ENCODE results near the gene GSTO1.
"Not testable (repeated sequence)": the region's sequence is repeated elsewhere in the genome, so short reads cannot be mapped to it uniquely, and the experiment has no call there.

Gene GSTO1

DNA sequence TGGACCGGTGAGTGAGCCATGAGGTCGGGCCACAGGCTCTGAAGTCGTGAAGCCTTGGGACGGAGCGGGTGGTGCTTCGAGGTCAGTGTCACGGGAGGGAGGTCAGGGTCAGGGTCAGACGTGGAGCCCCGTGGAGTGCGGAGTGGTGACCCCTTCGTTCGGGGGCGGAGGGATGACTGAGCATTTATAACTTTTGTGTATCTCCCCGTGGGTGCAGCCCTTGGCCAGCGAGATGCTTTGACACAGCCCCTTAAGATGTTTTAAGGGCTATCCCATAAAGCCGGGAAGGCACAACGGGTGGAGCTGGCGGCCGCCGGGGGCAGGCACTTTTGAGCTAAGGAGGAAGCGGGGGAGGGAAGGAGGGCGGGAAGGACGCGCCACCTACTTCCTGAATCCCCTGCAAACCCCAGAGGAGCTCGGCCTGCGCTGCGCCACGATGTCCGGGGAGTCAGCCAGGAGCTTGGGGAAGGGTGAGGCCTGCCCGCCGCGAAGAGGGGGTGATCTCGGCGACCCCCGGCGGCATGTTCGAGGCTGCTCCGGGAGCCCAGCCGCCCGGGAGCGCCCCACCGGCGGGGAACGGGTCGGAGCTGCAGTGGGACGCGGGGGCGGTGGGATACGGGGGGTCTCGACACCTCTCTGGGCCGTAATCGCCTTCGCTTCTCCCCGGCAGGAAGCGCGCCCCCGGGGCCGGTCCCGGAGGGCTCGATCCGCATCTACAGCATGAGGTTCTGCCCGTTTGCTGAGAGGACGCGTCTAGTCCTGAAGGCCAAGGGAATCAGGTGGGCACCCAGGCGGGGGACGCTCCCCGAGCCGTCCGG is at the start of gene GSTO1:
Gene GSTO1, plus strand, starts transcription at position 400 of the 818 bp plus-strand sequence. Its CDS starts 37 bp downstream, at position 437.
- DNase-seq = peak; percentile 72 to 81

DNA sequence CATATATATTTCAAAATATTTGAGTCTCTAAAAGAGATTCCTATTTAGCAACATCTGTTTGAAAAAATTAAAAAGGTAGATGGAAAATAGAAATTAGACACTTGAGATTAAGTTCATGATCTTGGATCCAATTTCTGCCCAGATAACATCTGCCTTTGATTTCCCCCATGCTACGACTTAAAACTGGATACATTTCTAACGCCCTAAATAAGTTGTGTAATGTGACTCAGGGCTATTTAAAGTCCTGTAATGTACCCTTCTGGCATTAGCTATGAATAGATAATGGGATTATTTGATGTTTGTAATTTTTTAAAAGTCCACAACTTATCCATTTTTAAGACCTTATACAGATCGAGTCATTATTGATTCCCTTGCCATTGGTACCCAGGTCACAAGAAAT is 46.0 kb upstream of the GSTO1 start:
- DNase-seq = no peak

DNA sequence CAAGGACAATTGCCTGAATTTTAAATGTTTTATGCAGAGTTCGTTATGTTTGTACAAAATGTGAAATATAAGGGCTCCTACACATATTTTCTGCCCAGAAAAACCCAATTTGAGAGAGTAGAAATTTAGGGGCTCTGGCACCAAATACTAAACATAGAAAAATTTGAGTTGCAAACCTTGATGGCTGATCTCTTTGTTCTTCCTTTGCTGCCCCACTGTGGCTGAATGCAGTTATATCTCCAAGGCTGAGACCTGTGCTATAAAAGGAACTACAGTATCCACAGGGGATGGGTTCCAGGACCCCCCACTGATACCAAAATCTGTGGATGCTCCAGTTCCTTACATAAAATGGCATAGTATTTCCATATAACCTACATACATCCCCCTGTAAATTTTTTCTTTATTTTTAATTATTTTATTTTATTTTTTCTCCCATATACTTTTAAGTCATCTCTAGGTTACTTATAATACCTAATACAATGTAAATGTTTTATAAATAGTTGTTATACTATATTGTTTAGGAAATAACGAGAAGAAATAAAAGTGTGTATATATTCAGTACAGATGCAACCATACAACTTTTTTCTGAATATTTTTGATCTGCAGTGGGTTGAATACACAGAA is 45.0 kb upstream of the GSTO1 start:
- DNase-seq = peak; percentile 44 to 45

DNA sequence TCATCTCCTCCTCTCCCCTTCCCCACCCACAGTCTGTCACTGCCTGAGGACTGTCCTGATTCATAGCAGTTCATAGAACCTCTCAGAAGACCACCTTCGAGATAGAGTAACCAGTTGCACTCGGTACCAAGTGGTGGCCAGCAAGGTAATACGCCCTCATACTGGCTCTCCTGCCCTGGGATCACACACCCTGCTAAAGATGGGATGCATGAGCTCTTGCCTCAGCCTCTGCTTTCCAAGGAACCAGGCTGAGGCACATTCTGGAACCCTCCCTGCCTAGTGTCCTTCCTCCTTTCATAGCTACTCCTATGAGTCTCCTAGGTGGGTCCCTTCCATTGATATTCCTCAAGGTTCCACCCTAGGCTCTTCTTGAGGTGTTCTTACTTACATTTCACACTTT is 38.1 kb upstream of the GSTO1 start:
- no peak for DNase-seq

DNA sequence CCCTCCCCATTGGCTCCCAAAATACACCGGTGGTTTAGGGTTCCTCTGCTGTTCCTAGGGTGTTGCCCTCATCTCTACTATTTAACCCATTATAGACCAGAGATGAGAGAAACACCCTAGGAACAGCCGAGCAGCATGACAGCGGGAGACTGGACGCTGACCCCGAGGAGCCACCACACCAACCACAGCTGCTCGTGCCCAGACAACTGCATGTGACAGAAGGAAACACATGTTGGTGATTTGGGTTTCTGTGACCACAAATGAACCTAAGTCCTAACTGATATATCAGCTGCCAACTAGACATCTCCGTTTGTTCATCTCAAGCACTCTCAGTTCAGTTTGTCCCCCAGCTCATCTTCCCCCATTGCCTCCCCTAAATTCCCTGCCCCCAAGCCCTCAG is 35.9 kb upstream of the GSTO1 start:
- DNase-seq = peak; percentile 57 to 69

DNA sequence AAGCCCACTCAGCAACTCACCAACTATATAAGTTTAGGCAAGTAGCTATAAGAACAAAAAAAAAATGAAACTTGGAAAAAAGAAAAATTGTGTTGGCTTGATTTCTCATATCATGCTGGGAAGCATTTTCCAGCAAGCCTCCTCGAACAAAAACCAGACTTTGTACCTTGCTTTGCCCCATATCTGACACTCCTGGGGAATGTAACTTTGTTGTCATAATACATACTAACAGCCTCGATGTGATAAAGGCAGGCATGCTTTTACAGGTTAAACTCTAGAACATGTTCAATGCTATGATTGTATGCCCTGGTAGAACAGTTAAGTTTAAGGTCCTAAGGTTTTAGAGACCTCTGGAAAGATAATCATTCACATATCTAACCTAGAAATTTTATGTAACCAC is 34.2 kb upstream of the GSTO1 start:
- no peak for DNase-seq

DNA sequence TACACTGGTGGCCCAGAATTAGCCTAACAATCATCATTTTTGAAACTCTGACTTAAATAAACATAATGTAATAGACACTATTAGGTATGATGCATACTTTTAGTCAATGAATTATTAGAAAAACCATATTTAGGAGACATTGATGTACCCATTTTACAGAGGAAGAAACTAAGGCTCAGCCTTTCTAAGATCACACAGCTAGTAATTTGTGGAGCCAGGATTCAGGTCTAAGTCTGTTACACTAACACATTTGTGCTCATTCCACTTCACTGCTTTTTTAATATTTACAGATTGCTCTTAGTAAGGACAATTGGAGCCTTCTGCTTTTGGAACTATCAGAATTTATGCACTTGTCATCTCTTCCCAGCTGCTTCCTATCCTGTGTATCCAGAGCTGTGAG is 31.4 kb upstream of the GSTO1 start:
- DNase-seq = no peak

DNA sequence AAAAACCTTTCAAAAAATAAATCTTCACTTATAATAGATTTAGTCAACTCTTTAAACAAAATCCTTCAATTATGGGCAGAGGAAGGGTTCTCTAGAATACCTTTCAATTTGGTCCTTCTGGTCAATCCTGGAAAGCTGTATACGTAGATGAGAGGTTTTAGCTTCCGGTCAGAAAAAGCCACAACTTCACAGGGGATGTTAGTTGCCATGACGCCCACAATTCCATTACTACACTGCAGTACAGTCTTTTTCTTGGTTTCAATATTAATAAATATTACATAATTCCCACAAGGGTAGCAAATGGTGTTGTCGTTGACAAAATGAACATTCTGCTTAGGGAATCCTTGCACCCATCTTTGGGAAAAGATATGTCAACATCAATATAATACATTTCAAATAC is 24.2 kb upstream of the GSTO1 start:
- peak in 1 of 2 experiments; percentile 9 for DNase-seq

DNA sequence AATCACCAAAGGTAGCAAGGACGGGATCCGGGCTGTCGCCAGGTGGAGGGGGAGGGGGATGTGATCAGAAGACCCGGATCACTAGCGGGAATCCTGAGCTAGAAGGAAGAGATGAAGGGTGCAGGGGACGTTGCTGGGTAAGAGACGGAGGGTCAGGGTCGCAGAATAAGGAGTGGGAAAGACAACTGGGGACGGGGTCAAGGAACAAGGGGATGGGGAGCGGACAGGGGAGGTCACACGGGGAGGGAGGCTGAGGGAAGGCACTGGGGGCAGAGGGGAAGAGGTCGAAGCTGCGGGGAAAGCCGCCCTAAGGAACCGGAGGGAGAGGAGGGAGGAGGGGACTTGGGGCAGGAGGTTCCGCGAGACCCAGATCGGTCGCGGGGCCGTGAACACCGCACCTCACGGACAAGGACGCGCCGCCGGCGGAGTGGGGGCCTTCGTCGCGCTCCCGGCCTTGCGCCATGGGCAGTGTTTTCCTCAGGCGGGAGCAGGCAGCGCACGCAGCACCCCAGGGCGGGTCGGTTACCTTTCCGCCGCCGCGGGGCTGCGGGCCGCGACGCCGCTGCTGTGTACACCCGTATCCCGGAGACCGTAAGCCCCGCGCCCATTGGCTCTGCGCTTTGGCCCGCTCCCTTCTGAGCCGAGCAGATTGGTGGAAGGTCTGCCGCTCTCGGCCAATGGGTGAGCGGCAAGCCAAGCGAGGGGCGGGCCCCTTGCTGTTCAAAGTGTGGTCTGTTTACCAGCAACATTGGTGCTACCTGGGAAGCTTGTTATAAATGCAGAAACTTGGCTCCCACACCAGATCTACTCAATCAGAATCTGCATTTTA is 22.7 kb upstream of the GSTO1 start, which contains the start of gene CFAP43:
Gene CFAP43, minus strand, starts transcription at position 581 of the 829 bp plus-strand sequence. Its CDS starts 118 bp downstream, at position 463.
- peak; percentile 88 to 90 for DNase-seq

DNA sequence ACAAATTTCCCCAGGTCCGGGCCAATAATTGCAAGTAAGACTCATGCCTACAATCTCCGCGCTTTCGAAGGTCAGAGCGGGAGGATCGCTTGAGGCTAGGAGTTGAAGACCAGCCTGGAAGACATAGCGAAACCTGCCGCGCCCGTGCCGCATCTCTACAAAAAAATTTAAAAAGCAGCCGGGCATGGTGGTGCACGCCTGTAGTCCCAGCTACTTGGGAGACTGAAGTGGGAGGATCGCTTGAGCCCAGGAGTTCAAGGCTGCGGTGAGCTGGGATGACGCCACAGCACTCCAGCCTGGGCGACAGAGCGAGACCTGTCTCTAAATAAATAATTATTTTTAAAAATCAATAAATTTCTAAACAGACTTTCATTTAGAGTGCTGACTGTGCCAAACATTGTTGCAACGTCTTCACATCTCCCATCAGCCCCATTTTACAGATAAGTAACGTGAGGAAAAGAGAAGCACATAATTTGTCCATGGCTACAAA is 22.0 kb upstream of the GSTO1 start:
- DNase-seq = no peak

DNA sequence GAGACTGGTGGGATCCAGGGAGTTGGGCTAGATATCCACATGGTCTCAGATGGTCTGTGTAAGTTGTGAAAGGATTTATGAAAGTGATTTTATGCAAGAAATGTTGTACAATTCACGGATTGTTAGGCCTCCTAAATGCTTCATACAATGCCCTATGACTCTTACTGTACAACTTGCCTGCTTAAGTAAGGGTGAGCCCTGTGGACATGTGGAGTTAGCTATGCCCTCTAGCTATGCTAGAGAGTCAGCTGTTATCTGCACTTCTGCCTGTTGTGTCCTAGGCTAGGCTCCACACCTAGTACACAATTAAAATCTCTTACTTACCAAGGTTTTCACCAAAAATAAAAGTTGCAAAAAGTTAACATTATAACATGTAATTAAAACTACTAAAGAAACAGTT is 20.9 kb upstream of the GSTO1 start:
- DNase-seq = no peak

DNA sequence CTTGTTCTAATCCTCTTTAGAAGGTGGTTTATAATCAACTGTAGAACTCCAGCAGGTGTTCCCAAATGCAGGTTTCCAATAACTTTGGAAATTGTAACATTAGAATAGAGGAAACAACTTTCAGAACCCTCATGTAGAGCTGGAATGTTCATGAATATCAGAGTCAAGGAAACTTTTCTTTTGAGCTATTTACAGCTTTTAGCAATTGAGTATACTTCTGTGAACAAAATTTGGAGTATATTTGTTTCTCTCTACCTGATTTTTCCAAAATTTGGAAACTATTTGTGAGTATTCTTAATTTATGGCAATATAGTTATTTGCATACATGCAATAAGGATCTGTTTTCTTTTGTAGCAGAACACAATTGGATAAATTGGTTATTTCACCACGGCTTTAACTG is 19.8 kb upstream of the GSTO1 start:
- DNase-seq = no peak

DNA sequence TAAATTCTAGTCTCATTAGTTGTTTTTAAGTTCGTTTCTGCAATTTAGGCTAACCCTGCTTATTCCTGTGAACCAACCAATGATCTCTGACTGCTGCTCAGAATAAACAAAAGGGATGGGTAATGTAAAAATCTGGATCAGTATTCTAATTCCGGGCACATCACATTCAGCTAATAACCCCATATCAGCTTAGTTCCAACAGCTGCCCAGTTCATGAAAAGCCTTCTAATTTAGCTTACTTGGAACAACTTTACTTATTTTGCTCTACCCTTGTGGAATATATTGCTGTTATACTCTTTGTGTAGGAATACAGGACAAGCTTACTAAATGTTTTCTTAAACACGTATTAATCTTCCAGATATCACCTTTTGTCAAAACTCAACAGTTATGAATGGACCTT is 18.9 kb upstream of the GSTO1 start:
- DNase-seq = no peak

DNA sequence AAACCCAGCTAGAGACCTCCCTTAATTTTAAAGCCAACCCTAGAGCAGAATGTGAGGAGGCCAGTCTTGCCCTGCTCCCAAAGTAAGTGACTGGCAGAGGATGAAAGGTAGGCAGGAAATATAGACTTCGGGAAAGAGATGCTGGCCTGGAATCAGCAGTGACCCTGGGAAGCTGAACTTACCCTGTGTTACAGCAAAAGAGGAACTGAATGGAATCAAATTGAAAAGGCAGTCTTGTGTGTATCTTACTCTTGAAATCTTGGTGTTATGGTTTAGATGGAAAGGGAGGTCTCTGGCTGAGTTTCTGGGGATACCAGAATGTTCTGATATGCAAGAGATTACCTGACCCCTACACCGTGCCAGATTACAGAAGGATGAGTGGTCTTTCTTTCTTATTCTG is 14.6 kb upstream of the GSTO1 start:
- DNase-seq = no peak

DNA sequence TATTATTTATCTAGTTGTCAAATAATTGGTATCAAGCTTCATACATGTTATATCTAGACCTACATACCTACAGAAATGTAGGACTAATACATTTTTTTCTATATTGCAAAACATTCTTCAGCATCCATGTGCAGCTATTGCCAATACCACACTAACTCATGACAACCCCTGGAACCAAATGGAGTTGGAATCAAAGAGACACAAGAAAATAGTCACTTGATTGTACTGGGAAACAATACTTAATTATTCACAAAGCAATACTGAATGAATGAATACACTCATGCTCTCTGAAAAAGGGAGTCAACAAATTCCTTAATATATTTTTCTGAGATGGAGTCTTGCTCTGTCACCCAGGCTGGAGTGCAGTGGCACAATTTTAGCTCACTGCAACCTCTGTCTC is 12.1 kb upstream of the GSTO1 start:
- no peak for DNase-seq

DNA sequence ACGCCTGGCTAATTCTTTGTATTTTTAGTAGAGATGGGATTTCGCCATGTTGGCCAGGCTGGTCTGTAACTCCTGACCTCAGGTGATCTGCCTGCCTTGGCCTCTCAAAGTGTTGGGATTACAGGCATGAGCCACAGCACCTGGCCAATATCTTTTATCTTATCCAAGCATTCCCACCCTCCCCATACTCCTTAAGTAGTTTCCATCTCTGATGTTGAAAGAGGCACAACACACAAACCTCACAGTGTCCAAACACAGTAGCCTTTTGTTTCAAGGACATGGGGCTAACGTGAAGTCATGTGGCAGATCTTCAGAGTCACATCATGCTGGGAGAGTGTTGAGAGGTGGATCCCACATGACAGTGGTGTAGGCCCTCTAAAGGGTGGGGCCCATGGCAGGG is 11.7 kb upstream of the GSTO1 start:
- not testable (repeated sequence) for DNase-seq

DNA sequence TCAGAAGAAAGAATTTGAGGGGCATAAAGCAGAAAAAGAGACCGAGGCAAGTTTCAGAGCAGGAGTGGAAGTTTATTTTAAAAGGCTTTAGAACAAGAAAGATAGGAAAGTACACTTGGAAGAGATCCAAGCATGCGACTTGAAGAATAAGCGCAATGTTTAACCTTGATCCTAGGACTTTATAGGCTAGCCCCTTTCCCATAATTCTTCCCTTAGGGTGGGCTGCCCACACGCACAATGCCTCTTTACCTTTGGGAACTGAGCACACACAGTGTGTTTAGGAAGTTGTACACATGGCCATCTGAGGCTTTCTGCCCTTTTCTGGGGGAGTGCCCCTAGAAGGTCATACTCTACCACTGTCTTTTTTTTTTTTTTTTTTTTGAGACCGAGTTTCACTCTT is 11.2 kb upstream of the GSTO1 start:
- no peak for DNase-seq

DNA sequence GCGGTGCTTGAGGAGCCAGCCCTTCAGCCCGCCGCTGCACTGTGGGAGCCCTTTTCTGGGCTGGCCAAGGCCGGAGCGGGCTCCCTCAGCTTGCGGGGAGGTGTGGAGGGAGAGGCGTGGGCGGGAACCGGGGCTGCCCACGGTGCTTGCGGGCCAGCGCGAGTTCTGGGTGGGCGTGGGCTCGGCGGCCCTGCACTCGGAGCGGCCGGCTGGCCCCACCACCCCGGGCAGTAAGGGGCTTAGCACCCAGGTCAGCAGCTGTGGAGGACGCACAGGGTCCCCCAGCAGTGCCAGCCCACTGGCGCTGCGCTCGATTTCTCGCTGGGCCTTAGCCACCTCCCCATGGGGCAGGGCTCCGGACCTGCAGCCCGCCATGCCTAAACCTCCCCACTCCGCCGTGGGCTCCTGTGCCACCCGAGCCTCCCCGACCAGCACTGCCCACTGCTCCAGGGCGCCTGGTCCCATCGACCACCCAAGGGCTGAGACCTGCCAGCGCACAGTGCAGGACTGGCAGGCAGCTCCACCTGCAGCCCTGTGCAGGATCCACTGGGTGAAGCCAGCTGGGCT is 9.5 kb upstream of the GSTO1 start:
- DNase-seq = no peak

DNA sequence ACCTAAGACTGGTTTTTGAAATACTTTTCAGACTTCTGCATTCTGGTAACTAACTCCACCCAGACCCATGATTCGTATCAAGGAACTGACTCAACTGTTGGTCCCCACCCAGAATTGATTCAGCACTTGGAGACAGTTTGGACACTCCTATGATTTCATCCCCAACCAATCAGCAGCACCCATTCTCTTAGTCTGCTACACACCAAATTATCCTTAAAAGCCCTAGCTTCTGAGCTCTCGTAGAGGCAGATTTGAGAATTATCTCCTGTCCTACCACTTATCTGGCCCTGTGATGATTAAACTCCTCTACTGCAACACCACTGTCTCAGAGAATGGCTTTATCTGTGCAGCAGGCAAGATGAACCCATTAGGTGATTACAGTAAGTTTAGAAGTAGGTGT is 7.7 kb upstream of the GSTO1 start:
- DNase-seq = peak; percentile 45 to 69

DNA sequence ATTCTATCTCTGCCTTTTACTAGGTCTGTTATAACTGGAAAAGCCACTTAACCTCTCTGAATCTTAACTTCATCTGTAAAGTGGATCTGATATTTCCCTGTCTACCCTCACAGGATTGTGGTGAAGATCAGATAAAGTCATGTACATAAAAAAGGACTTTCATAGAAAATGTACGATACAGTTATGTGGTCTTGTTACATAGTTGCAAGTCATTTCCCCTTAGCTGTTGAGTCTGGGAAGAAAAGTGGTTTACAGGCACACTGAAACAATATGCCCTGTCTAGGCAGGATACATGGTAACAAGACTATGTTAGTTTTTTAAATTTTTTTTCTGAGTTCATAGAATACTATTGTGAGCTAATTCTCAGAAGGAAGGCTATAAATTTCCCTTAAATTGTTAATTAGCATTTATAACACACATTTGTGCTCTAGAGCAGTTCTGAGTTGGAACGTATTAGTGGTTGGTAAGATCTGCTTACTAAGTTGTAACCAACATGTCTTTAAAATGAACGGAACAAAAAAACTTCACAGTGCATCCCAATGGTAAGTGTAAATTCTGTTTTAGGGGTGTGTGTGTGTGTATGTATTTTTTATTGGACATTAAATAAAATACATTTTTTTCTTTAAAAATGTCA is 7.1 kb upstream of the GSTO1 start:
- DNase-seq = peak; percentile 38

DNA sequence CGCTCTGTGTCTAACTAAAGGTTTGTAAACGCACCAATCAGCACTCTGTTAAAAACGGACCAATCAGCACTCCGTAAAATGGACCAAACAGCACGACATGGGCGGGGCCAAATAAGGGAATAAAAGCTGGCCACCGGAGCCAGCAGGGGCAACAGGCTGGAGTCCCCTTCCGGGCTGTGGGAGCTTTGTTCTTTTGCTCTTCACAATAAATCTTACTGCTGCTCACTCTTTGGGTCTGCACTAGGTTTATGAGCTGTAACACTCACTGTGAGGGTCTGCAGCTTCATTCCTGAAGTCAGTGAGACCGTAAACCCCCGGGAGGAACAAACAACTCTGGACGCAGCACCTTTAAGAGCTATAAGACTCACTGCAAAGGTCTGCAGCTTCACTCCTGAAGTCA is 5.8 kb upstream of the GSTO1 start:
- DNase-seq = not testable (repeated sequence)

DNA sequence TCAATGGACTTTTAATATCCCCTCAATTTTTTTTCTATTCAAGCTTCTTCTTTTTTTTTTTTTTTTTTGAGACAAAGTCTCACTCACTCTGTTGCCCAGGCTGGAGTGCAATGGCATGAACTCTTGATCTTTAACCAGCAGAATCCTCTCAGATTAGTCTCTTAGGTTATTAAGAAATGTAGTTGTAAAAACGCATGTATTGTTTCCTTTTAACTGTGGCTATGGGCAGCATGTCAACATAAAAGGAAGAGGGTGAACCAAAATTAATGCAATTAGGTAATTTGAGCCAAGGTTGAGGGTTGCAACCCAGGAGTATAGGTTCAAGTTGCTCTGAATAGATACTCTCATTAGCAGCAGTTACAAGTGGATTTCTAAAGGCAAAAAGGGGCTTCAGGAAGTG is 4.3 kb upstream of the GSTO1 start:
- DNase-seq = peak; percentile 46 to 58

DNA sequence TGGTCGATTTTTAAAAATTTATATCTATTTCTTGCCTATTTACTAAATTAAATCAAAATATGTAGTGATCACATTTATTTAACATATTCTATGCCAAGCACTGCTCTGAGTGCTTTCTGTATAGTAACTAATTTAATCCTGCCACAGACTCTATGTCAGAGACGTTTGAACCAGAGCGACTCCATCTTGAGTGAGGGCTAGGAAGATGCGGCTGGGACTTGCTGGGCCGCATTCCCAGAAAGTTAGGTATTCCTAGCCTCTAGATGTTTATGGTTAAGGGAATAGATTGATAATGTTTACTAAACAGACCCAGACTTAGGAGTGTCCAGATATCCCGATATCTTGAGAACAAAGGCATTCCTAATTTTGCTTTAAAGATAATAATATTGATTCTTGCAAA is 3.2 kb upstream of the GSTO1 start:
- no peak for DNase-seq
